Stimulated activated CD4-positive, alpha-beta T cell treated with anti-CD3 and anti-CD28 coated beads, TNF-alpha, amount 100 ng/mL, for 48 hours (primary cell): ENCODE measurements around the gene SIPA1L3.

Source experiments
- DNase-seq, 3 donors: peaks; one replicate each; pipeline ENCODE4 v3.0.0-alpha.2; 2020; ENCODE audit warnings: low read depth in 3 of 3

SIPA1L3 gene

GRCh38 chr19:38233740-38234251, 326.8 kb downstream of the SIPA1L3 start:
- peak; percentile 68 to 76 (median 76) for DNase-seq

- DNase-seq = no peak
These were observed 327.6 kb downstream of the SIPA1L3 start for GRCh38 chr19:38234615-38235014.

GRCh38 chr19:38239816-38240215, 332.8 kb downstream of the SIPA1L3 start:
- DNase-seq = no peak

DNA sequence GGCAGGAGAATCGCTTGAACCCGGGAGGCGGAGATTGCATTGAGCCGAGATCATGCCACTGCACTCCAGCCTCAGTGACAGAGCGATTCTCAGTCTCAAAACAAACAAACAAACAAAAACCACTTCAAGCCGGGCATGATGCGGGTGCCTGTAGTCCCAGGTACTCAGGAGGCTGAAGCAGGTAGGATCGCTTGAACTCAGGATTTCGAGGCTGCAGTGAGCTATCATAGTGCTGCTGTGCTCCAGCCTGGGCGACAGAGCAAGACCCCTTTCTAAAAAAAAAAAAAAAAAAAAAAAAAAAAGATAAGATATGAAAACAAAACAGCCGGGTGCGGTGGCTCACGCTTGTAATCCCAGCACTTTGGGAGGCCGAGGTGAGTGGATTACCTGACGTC, 336.3 kb downstream of the SIPA1L3 start:
- no peak for DNase-seq

- no peak for DNase-seq
These were observed 339.0 kb downstream of the SIPA1L3 start for GRCh38 chr19:38245826-38246498.

DNA sequence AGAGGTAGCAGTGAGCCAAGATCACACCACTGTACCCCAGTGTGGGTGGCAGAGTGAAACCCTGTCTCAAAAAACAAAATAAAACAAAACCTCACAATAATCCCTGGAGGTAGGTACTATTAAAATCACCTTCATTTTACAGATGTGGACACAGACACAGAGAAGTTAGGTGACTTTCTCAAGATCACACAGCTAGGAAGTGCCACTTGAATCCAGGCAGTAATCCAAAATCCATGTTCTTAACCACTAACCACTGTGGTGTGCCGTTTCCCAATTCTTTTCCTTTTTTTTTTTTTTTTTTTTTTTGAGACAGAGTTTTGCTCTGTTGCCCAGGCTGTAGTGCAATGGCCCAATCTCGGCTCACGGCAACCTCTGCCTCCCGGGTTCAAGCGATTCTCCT, 340.1 kb downstream of the SIPA1L3 start:
- no peak for DNase-seq

DNA sequence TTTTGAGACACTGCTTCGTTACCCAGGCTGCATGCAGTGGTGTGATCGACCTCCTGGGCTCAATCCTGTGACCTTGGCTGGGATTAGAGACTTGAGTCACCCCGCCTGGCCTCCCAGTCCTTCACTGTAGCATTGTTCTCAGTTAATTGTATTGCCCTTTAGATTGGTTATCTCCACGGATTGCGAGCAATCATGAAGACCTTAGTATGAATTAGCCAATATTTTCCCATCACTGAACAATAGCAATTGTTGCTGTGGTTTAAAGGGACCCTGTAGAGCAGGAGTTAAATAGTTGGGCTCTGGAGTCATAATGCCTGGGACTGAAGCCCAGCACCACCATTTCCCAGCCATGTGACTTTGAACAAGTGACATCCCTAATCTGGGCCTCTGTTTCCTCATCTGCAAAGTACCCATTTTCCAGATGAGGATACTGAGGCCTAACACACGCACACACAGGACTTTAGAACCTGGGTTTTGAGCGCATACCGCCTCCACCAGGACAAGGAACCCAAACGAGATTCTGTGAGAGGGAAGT, 340.8 kb downstream of the SIPA1L3 start:
- no peak for DNase-seq

GRCh38 chr19:38248421-38248820, 341.4 kb downstream of the SIPA1L3 start:
- no peak for DNase-seq

DNA sequence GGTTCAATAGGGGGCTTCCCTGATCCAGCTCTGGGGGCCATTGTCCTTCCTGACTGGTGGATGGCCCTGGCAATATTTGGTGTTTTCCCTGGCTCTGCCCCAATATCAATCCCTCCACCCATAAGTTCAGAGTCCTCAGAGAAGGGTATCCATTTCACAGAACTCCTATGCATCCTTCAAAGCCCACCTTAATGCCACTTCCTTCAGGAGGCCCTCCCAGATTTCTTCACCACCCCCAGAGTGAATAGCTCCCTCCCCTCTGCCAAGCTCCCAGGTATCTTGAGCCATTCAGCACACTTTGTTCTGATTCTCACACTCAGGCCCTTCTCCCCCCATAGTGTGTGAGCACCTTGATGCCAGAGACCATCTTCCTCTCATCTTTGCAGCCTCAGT, 343.4 kb downstream of the SIPA1L3 start:
- no peak for DNase-seq

DNA sequence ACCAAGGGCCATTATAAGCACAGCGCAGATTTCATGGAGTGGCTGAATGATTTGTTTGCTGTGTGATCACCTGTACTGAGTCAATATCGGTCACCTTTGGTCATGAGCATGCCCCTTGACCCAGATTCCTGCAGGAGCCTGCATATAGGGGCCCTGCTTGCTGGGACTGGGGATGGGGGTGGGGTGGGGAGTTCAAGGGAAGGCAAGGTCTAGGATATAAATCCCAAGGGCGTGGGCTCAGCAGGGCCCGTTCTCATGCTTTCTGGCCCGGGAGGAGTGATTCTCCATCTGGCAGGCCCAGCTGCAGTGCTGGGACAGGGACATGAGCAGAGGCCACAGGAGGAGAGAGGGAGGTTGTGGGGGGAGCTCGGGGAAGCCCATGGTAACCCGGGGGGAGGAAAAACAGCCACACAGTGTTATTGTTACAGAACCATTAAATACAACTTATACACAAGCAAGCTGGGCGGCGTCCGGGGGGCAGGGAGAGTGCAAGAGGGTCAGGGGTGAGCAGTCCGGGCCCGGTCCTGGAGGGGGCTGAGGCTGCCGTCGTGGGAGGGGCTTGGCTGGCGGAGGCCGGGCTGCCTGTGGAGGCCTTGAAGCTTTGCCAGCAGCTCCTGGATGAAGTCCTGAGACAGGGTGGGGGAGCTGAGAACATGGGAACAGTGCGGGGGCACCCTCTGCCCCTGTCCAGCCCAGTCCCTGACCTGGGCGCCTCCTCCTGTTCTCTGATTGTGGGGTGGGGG, 344.0 kb downstream of the SIPA1L3 start:
- DNase-seq = no peak

DNA sequence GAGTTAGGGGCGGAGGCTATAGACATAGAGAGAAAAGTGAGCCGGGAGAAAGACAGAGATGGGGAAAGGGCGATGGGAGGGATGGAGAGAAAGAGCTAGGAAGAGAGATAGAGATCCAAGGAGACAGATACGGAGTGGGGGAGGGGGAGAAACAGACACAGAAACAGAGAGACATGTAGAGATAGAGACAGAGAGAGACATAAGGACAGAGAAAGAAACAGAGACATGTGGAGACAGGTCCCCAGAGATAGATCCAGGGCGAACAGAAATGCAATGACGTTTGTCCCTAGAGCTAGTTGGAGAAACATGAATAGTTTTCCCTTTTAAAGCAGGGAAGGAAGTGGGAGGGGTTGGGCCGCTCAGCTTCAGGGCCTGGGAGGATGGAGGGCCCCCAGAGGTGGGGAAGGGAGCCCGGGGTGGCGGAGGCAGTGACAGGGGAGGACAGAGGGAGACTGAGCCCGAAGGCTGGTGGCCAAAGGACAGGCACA, 344.6 kb downstream of the SIPA1L3 start:
- no peak for DNase-seq

DNA sequence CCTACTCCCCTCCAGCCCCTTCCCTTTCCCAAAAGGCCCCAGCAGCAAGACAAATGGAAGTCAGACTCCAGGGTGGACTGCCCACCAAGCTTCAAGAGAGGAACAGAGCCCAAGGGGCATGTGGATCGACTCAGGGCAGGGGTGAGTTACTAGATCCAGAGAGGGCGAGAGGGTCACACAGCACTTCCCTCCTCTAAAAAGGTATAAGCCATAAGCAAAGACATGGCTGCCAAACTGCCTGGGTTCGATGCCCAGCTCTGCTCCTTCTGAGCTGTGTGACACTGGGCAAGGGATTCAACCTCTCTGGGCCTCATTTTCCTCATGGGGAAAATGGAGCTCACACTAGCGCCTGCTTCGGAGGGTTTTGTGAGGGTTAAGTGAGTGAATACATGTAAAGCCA, 345.4 kb downstream of the SIPA1L3 start:
- no peak for DNase-seq

DNA sequence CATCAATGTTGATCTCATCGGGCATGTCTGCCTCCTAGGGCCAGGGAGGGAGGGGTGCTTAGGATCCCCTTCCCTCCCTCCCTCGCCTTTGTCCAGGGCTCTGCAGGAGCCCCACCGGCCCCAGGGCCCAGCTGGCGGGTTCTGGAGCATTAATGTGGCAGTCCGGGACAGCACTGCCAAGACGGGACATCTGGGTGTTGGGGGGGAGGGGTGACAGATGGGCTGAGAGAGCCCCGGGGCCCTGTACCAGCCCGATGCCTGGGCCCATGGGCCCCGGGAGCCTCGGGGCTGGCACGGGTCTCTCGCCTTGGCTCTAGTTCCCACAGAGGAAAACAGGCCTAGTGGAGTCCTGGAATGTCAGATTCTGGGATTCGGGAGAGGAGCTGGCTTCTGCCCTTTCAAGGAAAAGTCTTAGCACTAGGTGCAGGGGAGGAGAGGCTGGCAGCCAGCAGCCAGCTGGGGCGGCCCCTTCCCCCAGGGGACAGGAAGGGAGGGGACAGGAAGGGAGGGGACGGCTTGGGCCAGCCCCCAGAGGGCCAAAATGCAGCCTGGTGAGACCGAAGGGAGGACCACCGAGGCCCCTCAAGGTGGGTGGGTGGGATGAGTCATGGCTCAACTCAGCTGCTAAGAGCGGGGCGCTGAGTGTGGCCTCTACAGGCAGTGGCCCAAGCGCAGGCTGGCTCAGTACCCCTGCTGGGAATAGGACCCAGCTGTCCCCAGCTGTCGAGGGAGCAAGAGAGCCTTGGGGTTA, 346.1 kb downstream of the SIPA1L3 start:
- DNase-seq = no peak

GRCh38 chr19:38253788-38254187, 346.8 kb downstream of the SIPA1L3 start:
- no peak for DNase-seq

DNA sequence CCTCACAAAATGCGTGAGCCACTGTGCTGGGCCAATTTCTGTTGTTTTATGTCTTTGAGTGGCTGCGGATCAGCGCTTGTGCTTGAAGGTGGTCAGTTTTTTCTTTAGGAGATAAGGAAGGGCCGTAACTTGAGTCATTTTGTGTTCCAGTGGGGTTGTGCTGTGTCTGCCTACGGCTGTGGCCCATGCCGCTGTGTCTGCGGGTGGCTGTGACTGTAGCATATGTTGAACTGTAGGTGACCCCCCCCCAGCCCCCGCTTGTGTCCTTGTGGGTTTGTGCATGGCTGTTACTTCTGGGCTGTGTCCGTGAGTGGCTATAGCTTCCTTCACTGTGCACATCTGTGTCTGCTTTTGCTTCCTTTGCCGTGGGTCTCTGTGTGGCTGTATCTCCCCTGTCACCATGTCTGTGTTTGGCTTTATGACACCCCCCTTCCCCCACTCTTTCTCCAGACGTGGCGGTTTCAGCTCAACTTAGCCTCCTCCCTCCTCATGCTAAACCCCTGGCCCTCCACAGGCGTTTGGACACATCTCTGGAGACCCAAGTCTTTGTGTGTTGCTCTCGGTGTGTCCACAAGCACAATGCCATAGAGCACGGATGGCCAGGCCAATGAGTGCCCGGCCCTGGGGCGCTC, 348.5 kb downstream of the SIPA1L3 start:
- DNase-seq = no peak
